PC-9 (cell line): Measurements from ENCODE around the gene WNT7A. TPM values are rescaled to one million over a fixed set of nuclear protein-coding genes. Genes with fewer than 3 reads are reported as not detected.

Source experiments
- BruUV-seq: library from RNA; stranded (reverse); fragments of 400-500 nt; replicated peaks from 2 replicates; lab custom pipeline; 2021; lab: Mats Ljungman, UMichigan
- CTCF ChIA-PET: fragments of 300-600 bp; sonication (Branson Sonifier 250); formaldehyde crosslinking; loops from one replicate; lab custom pipeline; 2022; ENCODE audit warnings: antibody characterized with exemption; lab: Charles Lee
- POLR2A ChIA-PET: fragments of 300-600 bp; sonication (Branson Sonifier 250); formaldehyde crosslinking; loops from one replicate; lab custom pipeline; 2022; ENCODE audit warnings: antibody characterized with exemption; ENCODE audit not compliant: unreplicated experiment; lab: Charles Lee
- DNase-seq, 2 experiments: peaks; one replicate each; pipeline versions ENCODE4 v3.0.0 to v3.0.0-alpha.2; 2015 to 2022; ENCODE audit warnings: mixed read lengths in 1 of 2
- H2AFZ ChIP-seq: fragments of 200-600 bp; sonication (generic); 2 replicates; pipeline ENCODE4 v1.8.1; 2017; ENCODE audit warnings: antibody characterized with exemption
- H3F3A ChIP-seq: fragments of 200-600 bp; sonication (generic); 2 replicates; pipeline ENCODE4 v1.8.1; 2017; ENCODE audit warnings: antibody characterized with exemption, mild to moderate bottlenecking, low read depth; ENCODE audit not compliant: insufficient read depth
- H3K27ac ChIP-seq: fragments of 200-600 bp; sonication (generic); 2 replicates; pipeline ENCODE4 v1.6.1; 2016; ENCODE audit warnings: mixed run types
- H3K27me3 ChIP-seq: fragments of 200-600 bp; sonication (generic); 2 replicates; pipeline ENCODE4 v1.6.1; 2016; ENCODE audit warnings: low read depth, mixed run types; ENCODE audit not compliant: insufficient read depth
- H3K36me3 ChIP-seq: fragments of 200-600 bp; sonication (generic); 2 replicates; pipeline ENCODE4 v1.6.1; 2016; ENCODE audit warnings: low read depth, mixed run types
- H3K4me1 ChIP-seq: fragments of 200-600 bp; sonication (generic); replicated peaks from 2 replicates; pipeline ENCODE4 v1.6.1; 2016; ENCODE audit warnings: mixed run types; ENCODE audit not compliant: insufficient read depth
- H3K4me2 ChIP-seq: fragments of 200-600 bp; sonication (generic); 2 replicates; pipeline ENCODE4 v1.6.1; 2017; ENCODE audit warnings: mixed run types
- H3K4me3 ChIP-seq: fragments of 200-600 bp; sonication (generic); 2 replicates; pipeline ENCODE4 v1.6.1; 2016; ENCODE audit warnings: mixed run types
- H3K79me2 ChIP-seq: fragments of 200-600 bp; sonication (generic); 2 replicates; pipeline ENCODE4 v1.6.1; 2017; ENCODE audit warnings: low read depth, mixed run types
- H3K9me2 ChIP-seq: fragments of 200-600 bp; sonication (generic); 2 replicates; pipeline ENCODE4 v1.8.1; 2017; ENCODE audit warnings: mild to moderate bottlenecking; ENCODE audit not compliant: insufficient read depth
- H3K9me3 ChIP-seq: fragments of 200-600 bp; sonication (generic); 2 replicates; pipeline ENCODE4 v1.8.1; 2016; ENCODE audit warnings: low read depth; ENCODE audit not compliant: insufficient read depth
- H4K20me1 ChIP-seq: fragments of 200-600 bp; sonication (generic); 2 replicates; pipeline ENCODE4 v1.8.1; 2017; ENCODE audit not compliant: insufficient read depth
- CTCF ChIP-seq: fragments of 200-600 bp; sonication (generic); conservative IDR thresholded peaks from 2 replicates; pipeline ENCODE4 v1.6.1; 2017; ENCODE audit warnings: mixed run types, antibody characterized with exemption, mild to moderate bottlenecking, moderate library complexity
- EZH2 ChIP-seq: fragments of 200-600 bp; sonication (generic); IDR thresholded peaks from 2 replicates; pipeline ENCODE4 v1.8.0; 2017; ENCODE audit warnings: antibody characterized with exemption, low read depth
- intact Hi-C: fragments of 100-400 bp; cut with micrococcal nuclease; formaldehyde crosslinking; loops from one replicate; pipeline ENCODE4 v1.10.0; 2022; ENCODE audit not compliant: unreplicated experiment
- total RNA-seq: library from RNA; stranded (reverse); gene quantifications from 2 replicates; pipeline ENCODE4 v1.2.3, GENCODE V29; 2021

Gene WNT7A
- total RNA-seq, 1 experiment from 2014 or later, result 6.3 TPM

- H4K20me1 ChIP-seq, result no peaks in the 10 kb centered on the region
- intact Hi-C loops, result no loop called here
- TF ChIP-seq EZH2 (no peak), CTCF (no peak)
- DNase-seq, result no peak
- H3F3A ChIP-seq, result peaks cover 30% of the 10 kb centered on the region
- no peak overlapping the region for H3K27ac ChIP-seq
- POLR2A ChIA-PET, result no interaction called here
- no peaks in the 10 kb centered on the region for H3K9me3 ChIP-seq
- peaks cover 4% of the 10 kb centered on the region; the same call in 1 of the 2 replicates for H3K36me3 ChIP-seq
- H3K4me1 ChIP-seq, result peaks cover 45% of the 10 kb centered on the region
- CTCF ChIA-PET, result no interaction called here
- H3K4me3 ChIP-seq, result no peak overlapping the region
- no peak overlapping the region for H2AFZ ChIP-seq
- BruUV-seq, result no TSS peak
- H3K4me2 ChIP-seq, result no peak overlapping the region
- peaks cover 87% of the 10 kb centered on the region for H3K79me2 ChIP-seq
- no peaks in the 10 kb centered on the region for H3K27me3 ChIP-seq
- H3K9me2 ChIP-seq, result no peaks in the 10 kb centered on the region
These were observed 32.9 kb downstream of the WNT7A start for GRCh38 chr3:13846716-13847570.

DNA sequence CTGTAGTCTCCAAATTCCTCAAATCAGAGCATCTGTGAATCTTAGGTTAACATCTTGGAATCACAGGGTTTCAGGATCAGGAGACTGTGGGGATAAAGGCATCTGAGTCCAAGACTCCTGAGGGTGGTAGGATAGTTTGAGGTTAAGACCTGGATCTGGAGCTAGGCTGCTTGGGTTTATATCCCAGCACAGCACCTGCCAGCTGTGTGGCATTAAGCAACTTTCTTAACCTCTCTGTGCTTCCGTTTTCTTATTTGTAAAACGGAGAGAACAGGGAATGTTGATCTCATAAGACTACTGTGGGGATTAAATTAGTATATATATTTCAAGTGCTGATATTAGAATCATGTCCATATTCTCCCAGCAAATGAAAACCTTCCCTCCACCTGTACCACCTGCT, 33.6 kb downstream of the WNT7A start:
- H4K20me1 ChIP-seq, result no peaks in the 10 kb centered on the region
- no peaks in the 10 kb centered on the region for H3K9me2 ChIP-seq
- H3K79me2 ChIP-seq, result peaks cover 82% of the 10 kb centered on the region
- peaks cover 4% of the 10 kb centered on the region; the same call in 1 of the 2 replicates for H3K36me3 ChIP-seq
- peaks cover 31% of the 10 kb centered on the region for H3F3A ChIP-seq
- H3K4me2 ChIP-seq, result no peak overlapping the region
- intact Hi-C loops, result no loop called here
- H3K4me3 ChIP-seq, result no peak overlapping the region
- no peak for DNase-seq
- no peaks in the 10 kb centered on the region for H3K27me3 ChIP-seq
- CTCF ChIA-PET, result no interaction called here
- H3K9me3 ChIP-seq, result no peaks in the 10 kb centered on the region
- H3K4me1 ChIP-seq, result peaks cover 45% of the 10 kb centered on the region
- BruUV-seq, result no TSS peak
- H2AFZ ChIP-seq, result no peak overlapping the region
- TF ChIP-seq EZH2 (no peak), CTCF (no peak)
- H3K27ac ChIP-seq, result no peak overlapping the region
- POLR2A ChIA-PET, result no interaction called here

- BruUV-seq, result no TSS peak
- peaks cover 4% of the 10 kb centered on the region; the same call in 1 of the 2 replicates for H3K36me3 ChIP-seq
These were observed 34.1 kb downstream of the WNT7A start for GRCh38 chr3:13845806-13846205.

More at GRCh38 chr3:13845806-13846205, 34.1 kb downstream of the WNT7A start:
- POLR2A ChIA-PET, result no interaction called here
- peaks cover 32% of the 10 kb centered on the region for H3F3A ChIP-seq
- intact Hi-C loops, result no loop called here
- CTCF ChIA-PET, result no interaction called here
- H3K4me1 ChIP-seq, result peaks cover 45% of the 10 kb centered on the region
- DNase-seq, result no peak
- no peaks in the 10 kb centered on the region for H3K27me3 ChIP-seq
- H3K4me3 ChIP-seq, result no peak overlapping the region
- H3K27ac ChIP-seq, result no peak overlapping the region
- H4K20me1 ChIP-seq, result no peaks in the 10 kb centered on the region
- H3K4me2 ChIP-seq, result no peak overlapping the region
- H3K9me2 ChIP-seq, result no peaks in the 10 kb centered on the region
- H3K79me2 ChIP-seq, result peaks cover 82% of the 10 kb centered on the region
- TF ChIP-seq EZH2, result no peak
- no peak overlapping the region for H2AFZ ChIP-seq
- H3K9me3 ChIP-seq, result no peaks in the 10 kb centered on the region
